HG03025 (cell line): ENCODE data around the gene FOXC1.

ENCODE experiments used
- ATAC-seq: cut with Tn5 transposase; IDR thresholded peaks from one replicate; pipeline ENCODE4 v1.9.1; 2021; ENCODE audit warnings: mild to moderate bottlenecking, moderate library complexity; ENCODE audit not compliant: unreplicated experiment, low FRiP score

The FOXC1 gene

GRCh38 chr6:1584146-1584545 lies 25.6 kb upstream of the FOXC1 start:
- no peak for ATAC-seq

- ATAC-seq, result no peak
These were observed 24.6 kb upstream of the FOXC1 start for GRCh38 chr6:1584996-1585668.

DNA sequence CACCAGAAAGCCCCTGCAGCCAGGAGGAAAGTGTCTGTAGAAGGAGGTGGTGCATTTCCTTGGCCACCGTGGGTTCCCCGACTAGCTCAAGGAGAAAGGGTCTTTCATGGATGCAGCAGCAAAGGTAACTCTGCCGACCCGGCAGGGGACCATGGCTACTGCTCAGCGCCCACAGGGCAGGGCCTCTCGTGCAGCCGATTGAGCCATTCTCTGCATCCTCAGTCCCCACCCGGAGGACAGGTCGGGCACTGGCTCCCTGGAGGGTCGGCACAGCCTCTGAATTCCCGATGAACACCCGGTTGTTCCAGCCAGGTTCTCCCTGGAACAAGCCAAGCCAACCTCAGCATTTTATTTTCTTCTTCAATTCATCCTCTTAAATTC lies 24.1 kb upstream of the FOXC1 start:
- no peak for ATAC-seq

DNA sequence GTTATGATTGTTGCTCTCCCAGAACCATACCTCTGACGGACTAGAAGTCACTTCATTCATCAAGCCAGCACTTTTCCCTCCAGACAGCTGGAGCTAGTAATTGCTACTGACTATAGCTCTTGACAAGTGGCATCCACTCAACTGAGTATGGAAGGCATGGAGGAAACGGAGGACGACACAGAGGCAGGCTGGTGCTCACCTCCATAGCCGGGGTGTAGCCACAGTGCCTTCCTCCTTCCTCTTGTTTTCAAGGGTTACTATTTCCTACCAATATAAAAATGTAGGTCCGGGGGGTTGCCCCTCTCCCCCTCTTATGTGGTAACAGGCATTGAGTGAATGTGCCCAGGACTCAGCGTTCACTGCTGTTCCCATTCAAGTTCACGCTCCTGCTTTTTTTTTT lies 23.5 kb upstream of the FOXC1 start:
- no peak for ATAC-seq

DNA sequence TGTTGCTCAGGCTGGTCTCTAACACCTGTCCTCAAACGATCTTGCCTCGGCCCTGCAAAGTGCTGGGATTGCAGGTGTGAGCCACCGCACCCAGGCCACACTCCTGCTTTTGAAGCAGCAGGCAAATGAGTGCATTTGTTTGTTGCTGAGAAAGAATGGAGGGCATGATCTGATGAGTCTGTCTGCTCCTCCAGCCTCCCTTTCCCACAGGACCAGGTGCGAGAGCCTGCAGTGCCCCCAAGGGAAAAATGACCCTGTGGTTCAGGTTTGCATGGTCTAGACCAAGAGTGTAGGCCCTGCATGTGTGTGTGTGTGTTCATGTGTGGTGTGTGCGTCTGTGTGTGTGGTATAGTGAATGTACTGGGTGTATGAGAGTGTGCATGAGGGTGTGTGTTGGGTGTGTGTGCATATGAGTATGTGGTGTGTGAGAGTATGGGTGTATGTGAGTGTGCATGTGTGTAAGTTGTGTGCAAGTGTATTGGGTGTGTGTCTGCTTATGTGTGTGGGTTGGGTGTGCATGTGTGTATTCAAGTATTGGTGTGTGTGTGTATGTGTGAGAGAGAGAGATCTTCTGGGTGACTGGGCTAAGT lies 22.8 kb upstream of the FOXC1 start:
- no peak for ATAC-seq

DNA sequence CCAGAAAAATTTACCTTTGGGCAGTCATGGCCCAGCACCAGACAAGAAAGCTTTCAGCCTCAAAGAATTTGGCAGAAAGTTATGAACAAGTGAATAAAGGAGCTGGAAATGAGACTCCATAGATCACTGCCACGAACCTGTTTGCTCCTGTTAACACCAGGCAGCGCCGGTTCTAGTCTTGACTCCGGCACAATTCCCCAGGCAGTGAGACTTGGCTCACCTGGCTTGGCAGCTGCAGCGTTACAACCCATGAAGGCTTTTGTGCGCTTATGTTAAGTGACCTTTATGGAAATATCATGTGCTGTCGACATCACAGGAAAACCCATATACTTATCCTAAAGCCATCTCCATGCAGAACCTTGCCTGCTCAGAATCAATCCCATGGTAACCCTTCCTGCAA lies 22.2 kb upstream of the FOXC1 start:
- ATAC-seq, result no peak

DNA sequence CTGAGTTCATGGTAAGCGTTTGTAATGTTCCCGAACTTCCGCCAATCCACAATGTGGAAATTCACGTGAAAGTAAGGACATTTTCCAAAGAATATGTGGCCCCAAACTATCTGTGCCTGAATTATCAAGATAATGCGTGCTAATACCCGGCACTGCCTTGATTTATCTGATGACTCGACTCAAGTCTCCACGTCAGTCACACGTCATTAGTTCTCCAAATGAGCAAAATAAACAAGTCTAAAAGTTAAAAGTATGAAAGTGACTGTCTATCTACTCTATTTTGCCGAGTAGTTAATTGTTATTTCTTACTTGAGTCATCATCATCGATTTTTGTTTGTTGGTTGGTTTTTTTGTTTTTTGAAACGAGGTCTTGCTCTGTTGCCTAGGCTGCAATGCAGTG lies 21.7 kb upstream of the FOXC1 start:
- ATAC-seq, result no peak

DNA sequence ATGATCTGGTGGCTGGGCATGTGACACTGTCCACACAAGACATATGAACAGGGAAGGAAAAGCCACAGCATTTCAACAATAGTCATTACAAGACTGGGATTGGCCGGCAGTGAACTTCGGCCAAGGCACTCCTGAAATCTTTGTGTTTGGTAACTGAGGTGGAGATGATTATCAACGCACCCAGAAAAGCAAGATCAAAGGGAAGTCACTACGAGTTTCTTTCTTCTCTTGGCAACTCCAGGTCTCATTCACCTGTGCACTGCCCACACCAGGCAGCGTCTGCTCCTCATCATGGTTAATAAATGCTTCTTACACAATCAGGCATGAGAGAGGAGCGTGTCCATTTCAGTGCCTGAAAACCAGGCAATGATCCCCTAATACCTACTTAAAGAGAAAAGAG lies 20.5 kb upstream of the FOXC1 start:
- ATAC-seq, result no peak

DNA sequence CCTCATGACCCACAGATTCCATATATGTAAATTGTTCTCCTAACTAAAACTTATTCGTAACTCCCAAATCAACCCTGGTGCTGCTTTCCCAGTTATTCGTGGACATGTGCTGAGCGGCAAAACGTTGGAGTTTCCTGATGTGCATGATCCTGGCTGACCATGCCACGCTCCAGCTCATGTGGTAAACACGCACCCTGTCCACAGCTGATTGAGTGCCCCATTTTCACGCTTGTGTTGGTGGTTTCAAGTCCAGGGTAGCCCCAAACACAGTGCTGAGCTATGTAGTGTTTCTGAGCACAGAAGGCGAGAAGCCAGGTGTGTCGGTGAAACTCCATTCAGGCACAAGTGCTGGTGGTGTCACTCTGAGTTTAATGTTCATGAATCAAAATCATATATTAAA lies 19.1 kb upstream of the FOXC1 start:
- ATAC-seq, result no peak

GRCh38 chr6:1591243-1591642 lies 18.5 kb upstream of the FOXC1 start:
- ATAC-seq, result no peak

DNA sequence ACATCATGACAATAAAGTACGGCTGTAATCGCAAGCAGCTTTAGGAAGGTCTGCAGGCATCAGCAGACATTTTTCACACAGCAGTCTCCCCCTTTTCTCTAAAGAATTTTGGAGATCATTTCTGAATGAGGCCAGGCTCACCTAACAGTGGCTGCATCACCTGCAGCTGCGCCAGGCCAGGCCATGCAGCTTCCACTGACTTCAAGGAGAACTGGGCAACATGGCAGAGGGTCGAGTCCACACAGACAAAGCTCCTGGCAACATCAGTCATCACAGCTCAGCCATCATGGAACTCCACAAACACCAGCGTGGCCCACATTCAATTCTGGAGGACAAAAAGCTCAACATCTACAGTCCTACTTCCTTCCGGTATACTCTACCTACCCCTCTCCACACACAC lies 17.8 kb upstream of the FOXC1 start:
- ATAC-seq, result no peak

- no peak for ATAC-seq
These were observed 16.9 kb upstream of the FOXC1 start for GRCh38 chr6:1592852-1593251.

- no peak for ATAC-seq
These were observed 16.3 kb upstream of the FOXC1 start for GRCh38 chr6:1593286-1593957.

- no peak for ATAC-seq
These were observed 15.8 kb upstream of the FOXC1 start for GRCh38 chr6:1593958-1594314.

DNA sequence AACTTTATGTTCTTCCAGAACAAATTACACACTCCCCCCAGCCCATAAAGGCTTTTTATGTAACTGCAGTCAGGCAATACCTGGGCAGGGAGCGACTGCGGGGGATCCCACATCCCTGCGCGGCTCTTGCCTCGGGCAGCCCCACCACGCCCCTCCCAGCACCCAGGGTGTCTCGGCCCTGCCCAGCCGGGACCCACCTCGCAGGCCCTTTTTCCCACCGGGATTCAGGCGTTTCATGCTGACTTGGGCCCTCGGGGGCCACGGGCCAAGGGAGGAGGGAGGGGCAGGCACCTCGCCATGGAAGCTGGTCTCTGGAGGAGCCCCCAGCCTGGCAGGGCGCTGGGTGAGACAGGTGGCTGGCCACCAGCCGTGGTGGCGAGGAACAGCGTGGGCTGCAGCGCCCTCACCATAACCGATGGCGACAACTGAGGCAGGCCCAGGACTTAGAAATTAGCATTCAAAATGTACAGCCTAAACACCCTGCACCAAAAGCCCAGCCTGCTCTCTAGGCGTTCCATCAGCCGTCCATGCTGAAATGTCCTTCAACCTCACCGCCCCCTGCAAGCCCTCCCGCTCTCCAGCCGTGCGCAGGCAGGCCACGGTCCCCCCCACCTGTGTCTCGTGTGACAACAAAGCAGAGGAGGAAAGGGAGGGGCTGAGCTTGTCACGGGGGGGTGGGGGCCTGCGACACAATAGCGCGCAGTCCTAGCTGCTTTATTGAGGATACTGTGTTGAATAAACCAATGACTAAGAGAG lies 15.1 kb upstream of the FOXC1 start:
- no peak for ATAC-seq

- no peak for ATAC-seq
These were observed 14.2 kb upstream of the FOXC1 start for GRCh38 chr6:1595271-1596087.

GRCh38 chr6:1596088-1596852 lies 13.4 kb upstream of the FOXC1 start:
- ATAC-seq, result peak; percentile 51

- no peak for ATAC-seq
These were observed 12.5 kb upstream of the FOXC1 start for GRCh38 chr6:1597121-1597744.

DNA sequence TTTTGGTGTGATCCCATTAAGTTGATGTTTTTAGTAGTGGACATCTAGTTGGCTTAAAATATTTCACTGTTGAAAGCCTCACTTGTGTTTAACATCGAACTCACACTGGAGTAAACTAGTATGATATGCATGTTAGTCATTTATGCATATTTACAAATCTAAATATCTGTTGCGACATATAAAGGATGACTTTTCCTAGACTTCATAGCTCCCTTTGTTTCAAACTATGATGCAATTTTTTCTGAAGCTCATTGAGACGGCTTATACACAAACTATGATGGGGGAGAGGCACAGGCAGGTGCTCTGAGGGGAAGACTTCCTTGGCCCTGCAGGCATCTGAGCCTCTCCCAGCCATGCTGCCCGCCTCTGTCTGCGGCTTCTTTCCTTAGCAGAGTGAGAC lies 11.8 kb upstream of the FOXC1 start:
- ATAC-seq, result no peak

- ATAC-seq, result no peak
These were observed 11.3 kb upstream of the FOXC1 start for GRCh38 chr6:1598433-1598832.
